Natural killer cell (primary cell): ENCODE data around the gene CMBL. TPM values are rescaled to one million over a fixed set of nuclear protein-coding genes. Genes with fewer than 3 reads are reported as not detected.

Experiments used
- ATAC-seq, 3 donors: fragments of 150-1000 bp in 2 of 3; fragments of 200-7000 bp in 1 of 3; cut with Tn5 transposase; 1 replicate in 1 of 3; 2 replicates in 2 of 3; pipeline ENCODE4 v1.10.0; 2021; ENCODE audit warnings: mild to moderate bottlenecking in 2 of 3, moderate library complexity in 2 of 3
- DNase-seq, 2 donors: peaks; one replicate each; pipeline versions ENCODE4 v3.0.0 to v3.0.0-alpha.2; 2013 to 2021; ENCODE audit warnings: mixed read lengths in 1 of 2
- H3K27ac ChIP-seq: one replicate; pipeline ENCODE4 v1.5.1; 2013; ENCODE audit warnings: mild to moderate bottlenecking, low read length
- H3K27me3 ChIP-seq: one replicate; pipeline ENCODE4 v1.6.1; 2013; ENCODE audit warnings: low read length; ENCODE audit not compliant: control insufficient read depth, insufficient read depth
- H3K36me3 ChIP-seq: one replicate; pipeline ENCODE4 v1.6.1; 2013; ENCODE audit warnings: low read length; ENCODE audit not compliant: control insufficient read depth, insufficient read depth
- H3K4me1 ChIP-seq: one replicate; pipeline ENCODE4 v1.6.1; 2013; ENCODE audit warnings: low read length; ENCODE audit not compliant: control insufficient read depth, insufficient read depth
- H3K4me3 ChIP-seq: one replicate; pipeline ENCODE4 v1.5.1; 2013; ENCODE audit warnings: low read length
- H3K9me3 ChIP-seq: one replicate; pipeline ENCODE4 v1.6.1; 2013; ENCODE audit warnings: low read length; ENCODE audit not compliant: control insufficient read depth, insufficient read depth
- H3K27ac Mint-ChIP-seq, 2 donors: one replicate each; pipeline ENCODE4 v1.8.0; 2022; ENCODE audit warnings: mild to moderate bottlenecking in 2 of 2, mixed read lengths in 2 of 2, moderate library complexity in 1 of 2
- H3K27me3 Mint-ChIP-seq, 2 donors: one replicate each; pipeline ENCODE4 v1.8.0; 2022; ENCODE audit warnings: low read depth in 2 of 2, mixed read lengths in 2 of 2
- H3K36me3 Mint-ChIP-seq: one replicate; pipeline ENCODE4 v1.8.0; 2022; ENCODE audit warnings: mixed read lengths
- H3K4me1 Mint-ChIP-seq, 2 donors: one replicate each; pipeline ENCODE4 v1.8.0; 2022; ENCODE audit warnings: mixed read lengths in 2 of 2
- H3K4me3 Mint-ChIP-seq: one replicate; pipeline ENCODE4 v1.8.0; 2022; ENCODE audit warnings: mild to moderate bottlenecking, moderate library complexity, mixed read lengths
- H3K9me3 Mint-ChIP-seq, 2 donors: one replicate each; pipeline ENCODE4 v1.8.0; 2022; ENCODE audit warnings: mixed read lengths in 2 of 2
- CTCF ChIP-seq: fragments of 200-600 bp; IDR thresholded peaks from one replicate; pipeline ENCODE4 v1.8.0; 2022; ENCODE audit warnings: antibody characterized with exemption
- WGBS: methylation state at CpG from one replicate; pipeline ENCODE4 v1.1.7; 2013; ENCODE audit warnings: missing lambda C conversion rate; ENCODE audit not compliant: insufficient coverage; 5-methylcytosine and 5-hydroxymethylcytosine counted together
- intact Hi-C: fragments of 100-400 bp; cut with micrococcal nuclease; formaldehyde crosslinking; loops from one replicate; pipeline ENCODE4 v1.14.2; 2022
- total RNA-seq, 4 donors: library from RNA; stranded (reverse); fragments of 120-200 nt in 1 of 4; gene quantifications; one replicate each; pipeline versions ENCODE4 v1.2.3 to v1.2.4, GENCODE V29; 2013 to 2022

Gene CMBL
- total RNA-seq, 3 donors from 2014 or later (not counting 1 experiment from before 2014, with no cell fraction given): 0.45 to 1.0 TPM; not detected in 1

GRCh38 chr5:10244342-10244944, 63.3 kb downstream of the CMBL start:
- Mint-ChIP-seq H3K4me1 (peaks cover 16 to 21% of the 10 kb centered on the region in 2 donors), H3K27me3 (no peaks in the 10 kb centered on the region), H3K4me3 (no peak overlapping the region), H3K36me3 (no peaks in the 10 kb centered on the region), H3K27ac (no peak overlapping the region), H3K9me3 (no peaks in the 10 kb centered on the region)
- ATAC-seq: no peak
- H3K27me3 ChIP-seq: no peaks in the 10 kb centered on the region
- H3K36me3 ChIP-seq: no peaks in the 10 kb centered on the region
- 93% methylated on average over 10 of the region's 10 CpGs for WGBS
- no peaks in the 10 kb centered on the region for H3K9me3 ChIP-seq
- H3K4me1 ChIP-seq: peaks cover 10% of the 10 kb centered on the region
- TF ChIP-seq CTCF: no peak
- DNase-seq: no peak
- H3K27ac ChIP-seq: no peak overlapping the region
- intact Hi-C loops: no loop called here
- no peak overlapping the region for H3K4me3 ChIP-seq

GRCh38 chr5:10243660-10244240, 64.0 kb downstream of the CMBL start:
- Mint-ChIP-seq H3K4me3 (no peak overlapping the region), H3K36me3 (no peaks in the 10 kb centered on the region), H3K4me1 (peaks cover 9 to 18% of the 10 kb centered on the region in 2 donors), H3K27ac (no peak overlapping the region), H3K27me3 (no peaks in the 10 kb centered on the region), H3K9me3 (no peaks in the 10 kb centered on the region)
- peaks cover 5% of the 10 kb centered on the region for H3K4me1 ChIP-seq
- intact Hi-C loops: no loop called here
- H3K9me3 ChIP-seq: no peaks in the 10 kb centered on the region
- H3K27me3 ChIP-seq: no peaks in the 10 kb centered on the region
- no peak for TF ChIP-seq CTCF
- ATAC-seq (no peak), DNase-seq (no peak)
- H3K36me3 ChIP-seq: peaks cover under 1% of the 10 kb centered on the region
- no peak overlapping the region for H3K4me3 ChIP-seq
- no peak overlapping the region for H3K27ac ChIP-seq
- WGBS: 100% methylated on average over 1 of the region's 1 CpG

- peaks cover 16% of the 10 kb centered on the region for H3K36me3 ChIP-seq
- no peak for ATAC-seq
These were observed 72.4 kb downstream of the CMBL start for GRCh38 chr5:10235350-10235749.

More at GRCh38 chr5:10235350-10235749, 72.4 kb downstream of the CMBL start:
- 96% methylated on average over 8 of the region's 8 CpGs for WGBS
- Mint-ChIP-seq H3K9me3 (no peaks in the 10 kb centered on the region), H3K27ac (no peak overlapping the region), H3K27me3 (no peaks in the 10 kb centered on the region), H3K36me3 (no peaks in the 10 kb centered on the region), H3K4me3 (no peak overlapping the region), H3K4me1 (no peaks in the 10 kb centered on the region)
- H3K27ac ChIP-seq: no peak overlapping the region
- intact Hi-C loops: no loop called here
- H3K4me1 ChIP-seq: no peaks in the 10 kb centered on the region
- H3K9me3 ChIP-seq: no peaks in the 10 kb centered on the region
- H3K4me3 ChIP-seq: no peak overlapping the region
- H3K27me3 ChIP-seq: no peaks in the 10 kb centered on the region
- DNase-seq: no peak
- no peak for TF ChIP-seq CTCF
